OCI-LY3 (cell line): ENCODE measurements around the gene TRPV4.

Experiments
- H2AFZ ChIP-seq: fragments of 200-600, 300-600 bp; shearing (Covaris generic); 2 replicates; pipeline ENCODE4 v1.6.0; 2014; ENCODE audit warnings: antibody characterized with exemption, low read depth, low read length
- H3K27ac ChIP-seq: fragments of 200-600, 300-600 bp; sonication (generic); 2 replicates; pipeline ENCODE4 v1.5.1; 2014; ENCODE audit warnings: mild to moderate bottlenecking, low read length, moderate library complexity, mixed read lengths
- H3K27me3 ChIP-seq: fragments of 200-600, 300-600 bp; sonication (generic); 2 replicates; pipeline ENCODE4 v1.6.1; 2014; ENCODE audit warnings: low read depth, low read length, mixed read lengths
- H3K36me3 ChIP-seq: fragments of 200-600, 300-600 bp; sonication (generic); replicated peaks from 2 replicates; pipeline ENCODE3; 2014; ENCODE audit warnings: low read depth, low read length, mixed read lengths
- H3K4me1 ChIP-seq: fragments of 300-600, 200-600 bp; sonication (generic); 2 replicates; pipeline ENCODE4 v1.6.1; 2014; ENCODE audit warnings: low read length, mixed read lengths
- H3K4me2 ChIP-seq: fragments of 200-600, 300-600 bp; sonication (generic); 2 replicates; pipeline ENCODE4 v1.6.1; 2014; ENCODE audit warnings: low read length, mixed read lengths
- H3K4me3 ChIP-seq: fragments of 300-600, 200-600 bp; sonication (generic); 2 replicates; pipeline ENCODE4 v1.5.1; 2014; ENCODE audit warnings: antibody characterized with exemption, mild to moderate bottlenecking, low read length, moderate library complexity
- H3K79me2 ChIP-seq: fragments of 300-600, 200-600 bp; shearing (Covaris generic); 2 replicates; pipeline ENCODE4 v1.6.1; 2014; ENCODE audit warnings: mild to moderate bottlenecking, low read length, mixed read lengths
- H3K9ac ChIP-seq: fragments of 300-600, 200-600 bp; shearing (Covaris generic); 2 replicates; pipeline ENCODE4 v1.6.0; 2014; ENCODE audit warnings: mild to moderate bottlenecking, low read length, moderate library complexity
- H3K9me3 ChIP-seq: fragments of 200-600, 300-600 bp; shearing (Covaris generic); 2 replicates; pipeline ENCODE4 v1.6.1; 2014; ENCODE audit warnings: low read length, mixed read lengths; ENCODE audit not compliant: insufficient read depth
- H4K20me1 ChIP-seq: fragments of 200-600, 300-600 bp; sonication (generic); 2 replicates; pipeline ENCODE4 v1.6.1; 2016; ENCODE audit warnings: low read length, mixed read lengths; ENCODE audit not compliant: insufficient read depth
- EZH2phosphoT487 ChIP-seq: fragments of 200-600 bp; shearing (Covaris generic); IDR thresholded peaks from 2 replicates; pipeline ENCODE4 v1.6.1; 2018; ENCODE audit warnings: antibody characterized with exemption, mixed run types, low read depth
- TF ChIP-seq, protein P1 (sequence below): fragments of 200-600, 300-600 bp; sonication (generic); IDR thresholded peaks from 2 replicates; pipeline ENCODE4 v1.5.1; 2014; ENCODE audit warnings: antibody characterized with exemption, low read length, low read depth

The TRPV4 gene

DNA sequence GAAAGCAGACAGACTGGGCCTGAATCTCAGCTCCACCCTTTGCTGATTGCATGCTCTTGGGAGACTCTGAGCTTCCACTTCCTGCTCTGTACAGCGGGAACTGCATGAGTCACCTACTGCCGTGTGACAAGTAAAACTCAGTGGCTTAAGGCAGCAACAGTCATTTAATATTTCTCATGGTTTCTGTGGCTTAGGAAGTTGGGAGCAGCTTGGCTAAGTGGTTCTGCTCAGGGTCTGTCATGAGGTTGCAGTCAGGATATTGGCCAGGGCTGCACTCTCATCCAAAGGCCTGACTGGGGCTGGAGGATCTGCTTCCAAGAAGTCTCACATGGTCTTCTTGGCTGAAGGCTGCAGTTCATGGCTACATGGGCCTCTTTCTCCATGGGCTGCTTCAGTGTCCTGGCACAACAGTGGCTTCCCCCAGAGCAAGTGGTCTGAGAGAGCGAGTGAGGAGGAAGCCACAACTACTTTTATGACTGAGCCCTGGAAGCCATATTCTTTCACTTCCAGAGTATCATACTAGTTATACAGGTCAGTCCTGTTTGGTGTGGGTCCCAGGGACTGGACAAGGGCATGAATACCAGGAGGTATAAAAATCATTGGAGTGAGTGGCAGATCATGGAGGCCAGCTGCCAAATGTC, 69.9 kb downstream of the TRPV4 start:
- Histone ChIP-seq H3K27me3 (no peaks in the 10 kb centered on the region), H3K36me3 (peaks cover 5% of the 10 kb centered on the region), H3K4me2 (no peak overlapping the region), H4K20me1 (no peaks in the 10 kb centered on the region), H3K4me3 (no peak overlapping the region), H3K9me3 (no peaks in the 10 kb centered on the region), H3K9ac (no peak overlapping the region), H2AFZ (no peak overlapping the region), H3K79me2 (no peaks in the 10 kb centered on the region), H3K4me1 (no peaks in the 10 kb centered on the region), H3K27ac (no peak overlapping the region)
- TF ChIP-seq, protein P1, sequence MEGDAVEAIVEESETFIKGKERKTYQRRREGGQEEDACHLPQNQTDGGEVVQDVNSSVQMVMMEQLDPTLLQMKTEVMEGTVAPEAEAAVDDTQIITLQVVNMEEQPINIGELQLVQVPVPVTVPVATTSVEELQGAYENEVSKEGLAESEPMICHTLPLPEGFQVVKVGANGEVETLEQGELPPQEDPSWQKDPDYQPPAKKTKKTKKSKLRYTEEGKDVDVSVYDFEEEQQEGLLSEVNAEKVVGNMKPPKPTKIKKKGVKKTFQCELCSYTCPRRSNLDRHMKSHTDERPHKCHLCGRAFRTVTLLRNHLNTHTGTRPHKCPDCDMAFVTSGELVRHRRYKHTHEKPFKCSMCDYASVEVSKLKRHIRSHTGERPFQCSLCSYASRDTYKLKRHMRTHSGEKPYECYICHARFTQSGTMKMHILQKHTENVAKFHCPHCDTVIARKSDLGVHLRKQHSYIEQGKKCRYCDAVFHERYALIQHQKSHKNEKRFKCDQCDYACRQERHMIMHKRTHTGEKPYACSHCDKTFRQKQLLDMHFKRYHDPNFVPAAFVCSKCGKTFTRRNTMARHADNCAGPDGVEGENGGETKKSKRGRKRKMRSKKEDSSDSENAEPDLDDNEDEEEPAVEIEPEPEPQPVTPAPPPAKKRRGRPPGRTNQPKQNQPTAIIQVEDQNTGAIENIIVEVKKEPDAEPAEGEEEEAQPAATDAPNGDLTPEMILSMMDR = no peak
- TF ChIP-seq EZH2phosphoT487 = no peak

DNA sequence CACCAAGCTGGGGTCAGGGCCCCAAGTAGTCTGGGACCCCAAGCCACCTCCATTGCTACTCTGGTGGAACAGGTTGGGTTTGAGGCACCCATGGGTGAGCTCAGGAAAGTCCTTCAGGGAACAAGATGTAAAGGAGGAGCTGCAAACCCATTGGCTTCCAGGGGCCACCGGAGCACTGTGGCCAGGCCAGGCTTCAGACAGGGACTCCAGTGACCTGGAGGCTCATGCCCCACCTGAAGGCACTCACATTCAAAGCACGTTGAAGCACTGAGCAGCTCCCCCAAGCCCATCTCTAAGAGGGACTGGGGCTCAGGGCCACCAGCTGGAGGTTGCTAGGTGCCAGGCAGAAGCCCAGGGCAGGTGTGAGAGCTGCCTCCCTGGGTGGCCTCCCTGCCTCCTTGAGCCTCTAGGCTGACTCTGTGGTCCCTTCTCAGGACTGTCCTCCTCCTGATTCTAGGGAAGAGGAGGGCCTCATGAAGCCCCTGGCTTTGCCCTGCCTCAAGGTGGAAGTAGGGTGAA, 70.5 kb downstream of the TRPV4 start:
- no peaks in the 10 kb centered on the region for H3K79me2 ChIP-seq
- H4K20me1 ChIP-seq = no peaks in the 10 kb centered on the region
- H3K4me3 ChIP-seq = no peak overlapping the region
- H3K36me3 ChIP-seq = peaks cover 5% of the 10 kb centered on the region
- no peak overlapping the region for H2AFZ ChIP-seq
- TF ChIP-seq, protein P1 = no peak
- TF ChIP-seq EZH2phosphoT487 = no peak
- no peaks in the 10 kb centered on the region for H3K27me3 ChIP-seq
- H3K4me1 ChIP-seq = no peaks in the 10 kb centered on the region
- H3K9me3 ChIP-seq = no peaks in the 10 kb centered on the region
- H3K9ac ChIP-seq = no peak overlapping the region
- no peak overlapping the region for H3K4me2 ChIP-seq
- no peak overlapping the region for H3K27ac ChIP-seq

DNA sequence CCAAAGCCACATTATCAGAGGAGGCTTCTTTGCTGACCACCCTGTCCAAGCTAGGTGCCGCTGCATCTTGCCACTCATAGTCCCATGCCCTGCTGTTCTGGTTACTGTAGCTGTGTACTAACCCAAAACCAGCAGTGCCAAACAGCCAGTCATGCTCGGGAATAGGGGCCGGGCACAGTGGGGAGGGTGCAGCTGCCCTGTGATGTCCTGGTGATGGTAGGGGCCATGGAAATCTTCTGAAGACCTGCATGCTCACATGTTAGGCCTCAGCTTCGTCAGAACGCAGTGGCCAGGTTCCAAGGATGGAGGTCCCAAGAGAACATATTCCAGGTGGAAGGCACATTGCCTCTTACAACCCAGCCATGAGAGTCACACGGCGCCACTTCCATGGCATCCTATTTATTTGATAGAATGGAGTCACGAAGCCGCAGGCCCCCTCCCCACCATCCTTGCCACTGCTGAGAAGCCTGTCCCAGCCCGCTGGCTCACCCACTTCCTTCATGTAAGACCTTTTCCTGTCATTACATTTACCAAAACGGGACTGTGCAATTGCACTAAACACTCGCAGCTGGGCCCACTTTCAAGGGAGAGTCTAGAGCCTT, 71.0 kb downstream of the TRPV4 start:
- H3K4me1 ChIP-seq = no peaks in the 10 kb centered on the region

More for the DNA sequence above, 71.0 kb downstream of the TRPV4 start:
- no peaks in the 10 kb centered on the region for H3K79me2 ChIP-seq
- no peak for TF ChIP-seq EZH2phosphoT487
- TF ChIP-seq, protein P1 = no peak
- no peaks in the 10 kb centered on the region for H4K20me1 ChIP-seq
- H3K9me3 ChIP-seq = 0 out of 2 replicates have a peak, but pooled peaks cover under 1% of the 10 kb centered on the region
- H3K4me3 ChIP-seq = no peak overlapping the region
- no peaks in the 10 kb centered on the region for H3K27me3 ChIP-seq
- H3K36me3 ChIP-seq = peaks cover 5% of the 10 kb centered on the region
- no peak overlapping the region for H3K9ac ChIP-seq
- H3K27ac ChIP-seq = no peak overlapping the region
- no peak overlapping the region for H2AFZ ChIP-seq
- H3K4me2 ChIP-seq = no peak overlapping the region
